CD4-positive, alpha-beta T cell treated with Interleukin-12 subunit alpha and Interleukin-12 subunit beta, for 1 hour (primary cell): Measurements from ENCODE around the gene PICK1.
"Not testable (repeated sequence)": the region's sequence is repeated elsewhere in the genome, so short reads cannot be mapped to it uniquely, and the experiment has no call there.

Experiments
- DNase-seq: peaks from one replicate; pipeline ENCODE4 v3.0.0-alpha.2; 2020

Gene PICK1

DNA sequence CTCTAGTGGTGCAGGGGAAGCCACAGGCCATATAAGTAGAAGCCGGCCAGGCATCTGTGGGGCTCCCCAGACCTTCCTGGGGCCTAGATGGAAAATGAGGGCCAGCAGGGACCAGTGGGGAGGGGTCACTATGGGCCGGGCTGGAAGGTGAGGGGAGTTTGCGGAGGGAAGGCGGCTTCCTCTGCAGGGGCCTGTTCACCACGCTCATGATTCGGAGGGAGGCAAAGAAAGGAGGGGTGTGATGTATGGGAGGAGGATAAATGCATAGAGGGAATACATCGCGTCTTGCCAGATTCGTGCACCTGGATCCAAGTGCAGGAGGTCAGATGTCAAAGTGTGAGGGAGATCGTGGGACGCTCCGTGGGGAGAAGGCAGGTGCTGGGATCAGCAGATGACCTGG is 19.9 kb downstream of the PICK1 start:
- no peak for DNase-seq

DNA sequence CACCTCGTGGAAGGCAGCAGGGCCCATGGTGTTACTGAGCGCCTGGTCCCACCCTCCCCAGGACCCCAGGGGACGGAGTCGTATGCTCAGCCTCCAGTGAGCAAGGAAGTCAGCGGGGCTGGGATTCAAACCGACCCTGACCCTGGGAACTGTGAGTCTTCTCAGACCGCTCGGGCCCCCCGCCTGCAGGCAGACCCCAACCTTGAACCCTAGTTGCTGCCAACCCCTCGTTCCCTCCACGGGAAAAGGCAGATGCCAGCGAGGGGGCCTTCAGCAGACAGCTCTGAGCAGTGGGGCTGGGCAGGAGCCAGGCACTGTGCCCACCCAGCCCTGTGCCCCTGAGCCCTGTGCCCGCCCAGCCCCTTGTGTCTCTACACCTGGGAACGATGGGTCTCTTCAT is 20.4 kb downstream of the PICK1 start:
- DNase-seq, result no peak

DNA sequence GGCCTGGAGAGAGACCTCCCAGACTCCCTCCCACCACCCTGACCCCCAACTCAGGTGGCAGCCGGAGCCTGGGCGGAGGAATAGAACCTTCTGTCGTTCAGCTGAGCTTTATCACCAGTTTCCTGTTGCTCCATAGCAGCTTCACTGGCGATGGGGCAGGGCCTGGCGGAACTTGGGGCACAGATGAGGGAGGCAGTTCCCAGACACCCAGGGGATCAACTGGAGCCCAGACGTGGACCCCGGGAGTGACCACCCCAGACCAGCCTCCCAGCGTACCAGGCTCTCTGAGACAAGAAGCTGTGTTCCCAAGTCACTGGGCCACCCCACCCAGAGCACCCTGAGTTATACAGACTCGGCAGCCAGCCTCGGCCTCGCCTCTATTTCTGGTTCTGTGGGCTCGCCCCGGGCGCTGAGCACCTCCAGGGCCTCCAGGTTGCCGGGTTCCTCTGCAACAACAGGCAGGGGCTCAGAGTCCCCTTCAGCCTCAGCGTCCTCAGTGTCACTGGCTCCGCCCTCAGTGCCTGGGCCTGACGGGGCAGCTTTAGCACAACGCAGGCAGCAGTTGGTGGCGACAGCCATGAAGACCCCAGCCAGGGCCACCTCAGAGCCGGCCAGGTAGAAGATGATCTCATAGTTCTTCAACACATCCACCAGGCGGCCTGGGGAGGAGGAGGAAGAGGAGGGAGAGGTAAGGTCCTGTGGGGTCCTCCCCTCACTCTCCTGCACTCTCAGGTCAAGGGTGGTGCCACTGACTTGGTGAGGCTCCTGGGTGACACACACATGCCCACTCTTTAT is 21.0 kb downstream of the PICK1 start:
- no peak for DNase-seq

DNA sequence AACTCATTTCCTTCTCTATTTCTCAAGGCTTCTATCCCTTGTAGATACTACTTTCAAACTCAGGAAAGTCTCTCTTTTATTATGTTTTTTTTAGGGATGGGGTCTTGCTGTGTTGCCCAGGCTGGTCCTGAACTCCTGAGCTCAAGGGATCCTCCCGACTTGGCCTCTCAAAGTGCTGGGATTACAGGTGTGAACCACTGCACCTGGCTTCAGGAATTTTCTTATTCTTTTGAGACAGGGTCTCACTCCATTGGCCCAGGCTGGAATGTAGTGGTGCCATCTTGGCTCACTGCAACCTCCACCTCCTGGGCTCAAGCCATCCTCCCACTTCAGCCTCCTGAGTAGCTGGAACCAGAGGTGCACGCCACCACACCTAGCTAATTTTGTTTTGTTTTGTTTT is 22.0 kb downstream of the PICK1 start:
- not testable (repeated sequence) for DNase-seq

DNA sequence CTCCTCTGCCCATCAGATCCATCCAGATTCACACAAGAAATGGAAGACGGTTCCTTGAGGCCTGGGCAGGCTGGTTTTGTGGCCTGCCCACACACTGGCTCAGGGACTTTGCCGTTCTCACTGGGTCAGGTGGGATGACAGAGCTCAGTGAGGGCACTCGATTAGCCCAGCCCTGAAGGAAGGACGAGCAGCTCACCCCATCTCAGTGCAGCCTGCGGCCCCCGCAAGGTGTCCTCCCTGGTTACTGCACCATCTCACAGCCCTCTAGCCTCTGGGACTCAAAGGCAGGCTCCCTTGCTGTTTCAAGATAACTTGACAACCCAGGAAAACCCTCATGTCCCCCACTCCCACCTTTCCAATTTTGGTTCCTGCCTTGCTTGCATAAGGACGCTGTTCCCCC is 22.6 kb downstream of the PICK1 start:
- no peak for DNase-seq

DNA sequence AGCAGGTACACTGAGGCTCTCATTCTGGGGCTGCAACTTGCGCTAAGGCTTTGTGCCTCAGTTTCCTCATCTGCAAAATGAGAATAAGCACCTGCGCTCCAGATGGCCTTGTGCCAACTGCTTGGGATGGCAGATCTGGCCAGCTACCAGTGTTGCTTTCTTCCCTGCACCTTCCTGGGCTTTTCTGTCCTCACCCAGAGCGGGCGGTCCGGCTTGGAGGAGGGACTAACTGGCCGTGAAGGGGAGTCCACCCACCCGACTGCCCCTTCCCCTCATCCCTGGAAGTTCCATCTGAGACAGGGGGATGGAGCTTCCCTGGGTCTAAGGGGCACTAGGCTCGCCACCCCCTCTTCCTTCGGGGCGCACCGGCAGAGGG is 23.3 kb downstream of the PICK1 start:
- DNase-seq, result no peak

DNA sequence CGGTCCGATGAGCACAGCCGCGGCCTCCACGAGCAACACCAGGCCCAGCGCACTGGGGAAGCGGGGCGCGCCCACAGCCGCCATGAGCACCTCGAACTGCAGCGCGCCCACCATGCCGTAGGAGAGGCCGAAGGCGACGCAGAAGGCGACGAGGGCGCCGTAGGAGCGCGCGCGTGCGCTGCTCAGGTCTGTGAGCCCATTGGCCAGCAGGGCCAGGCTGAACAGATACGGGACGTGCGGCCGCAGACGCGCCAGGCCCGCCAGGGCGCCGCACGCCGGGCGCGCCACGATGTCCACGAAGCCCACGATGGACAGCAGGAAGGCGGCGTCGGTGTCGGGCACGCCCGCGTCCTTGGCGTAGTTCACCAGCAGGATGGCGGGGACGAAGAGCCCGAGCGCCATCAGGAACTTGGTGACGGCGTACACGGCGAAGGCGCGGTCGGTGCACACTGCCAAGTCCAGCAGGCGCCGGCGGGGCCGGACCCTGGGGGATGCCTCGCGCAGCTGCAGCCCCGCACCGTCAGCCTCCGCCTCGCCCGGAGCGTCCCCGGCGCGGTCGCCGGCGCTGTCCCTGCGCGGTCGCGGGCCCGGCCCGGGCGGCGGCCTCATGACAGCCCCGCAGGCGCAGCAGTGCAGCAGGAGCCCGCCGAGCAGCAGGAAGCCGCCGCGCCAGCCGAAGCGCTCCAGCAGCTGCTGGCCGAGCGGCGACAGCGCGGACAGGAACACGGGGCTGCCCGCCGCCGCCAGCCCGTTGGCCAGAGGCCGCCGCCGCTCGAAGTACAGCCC is 23.8 kb downstream of the PICK1 start:
- DNase-seq, result no peak

DNA sequence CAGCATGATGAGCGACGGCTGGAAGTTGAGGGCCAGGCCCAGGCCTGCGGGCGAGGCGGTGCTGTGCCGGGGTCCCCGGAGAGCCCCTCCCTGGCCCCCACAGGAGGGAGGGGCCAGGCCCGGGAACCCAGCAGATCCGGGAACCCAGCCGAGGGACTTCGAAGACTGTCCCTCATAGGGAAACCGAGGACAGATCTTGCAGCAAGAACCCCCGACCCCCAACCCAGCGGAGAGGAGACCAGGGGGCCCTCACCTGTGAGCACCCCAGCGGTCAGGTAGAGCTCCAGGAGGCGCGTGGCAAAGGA is 24.4 kb downstream of the PICK1 start:
- no peak for DNase-seq

DNA sequence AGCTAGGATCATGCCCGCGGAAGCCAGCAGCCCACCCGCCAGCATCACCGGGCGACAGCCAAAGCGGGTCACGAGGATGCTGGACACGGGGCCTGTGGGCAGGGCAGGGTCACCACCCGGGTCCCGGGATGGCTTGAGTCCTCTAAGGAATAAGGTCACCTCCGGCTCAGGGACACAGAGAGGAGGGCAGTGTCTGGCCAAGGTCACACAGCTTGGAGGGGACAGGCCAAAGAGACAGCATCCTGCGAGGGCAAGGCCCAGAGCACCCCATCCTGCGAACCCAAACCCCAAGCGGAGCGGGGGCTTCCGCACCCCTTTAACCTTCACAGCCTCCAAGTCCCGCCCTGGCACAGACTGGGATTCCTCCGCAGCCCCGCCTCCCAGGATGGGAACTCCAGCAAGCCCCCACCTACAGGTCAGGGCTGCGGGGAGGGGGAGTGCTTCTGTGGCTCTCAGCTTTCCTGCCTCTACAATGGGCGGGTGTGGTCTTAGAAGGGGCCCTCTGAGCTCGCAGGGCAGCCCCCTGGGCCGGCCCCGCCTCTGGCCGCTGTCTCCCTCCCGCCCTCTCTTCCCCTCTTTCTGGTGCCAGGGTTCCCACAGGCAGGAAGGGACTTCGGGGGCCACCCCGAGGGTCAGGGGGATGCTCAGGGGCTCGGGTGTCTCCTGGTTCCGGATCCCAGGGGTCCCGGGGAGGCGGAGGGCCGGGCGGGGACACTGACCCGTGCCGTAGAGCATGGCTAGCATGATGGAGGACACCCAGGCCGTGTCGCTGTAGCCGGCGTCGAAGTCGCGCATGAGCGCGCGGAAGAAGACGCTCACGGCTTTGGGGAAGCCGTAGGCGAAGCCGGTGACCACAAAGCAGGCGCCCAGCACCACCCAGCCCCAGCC is 25.0 kb downstream of the PICK1 start:
- no peak for DNase-seq

DNA sequence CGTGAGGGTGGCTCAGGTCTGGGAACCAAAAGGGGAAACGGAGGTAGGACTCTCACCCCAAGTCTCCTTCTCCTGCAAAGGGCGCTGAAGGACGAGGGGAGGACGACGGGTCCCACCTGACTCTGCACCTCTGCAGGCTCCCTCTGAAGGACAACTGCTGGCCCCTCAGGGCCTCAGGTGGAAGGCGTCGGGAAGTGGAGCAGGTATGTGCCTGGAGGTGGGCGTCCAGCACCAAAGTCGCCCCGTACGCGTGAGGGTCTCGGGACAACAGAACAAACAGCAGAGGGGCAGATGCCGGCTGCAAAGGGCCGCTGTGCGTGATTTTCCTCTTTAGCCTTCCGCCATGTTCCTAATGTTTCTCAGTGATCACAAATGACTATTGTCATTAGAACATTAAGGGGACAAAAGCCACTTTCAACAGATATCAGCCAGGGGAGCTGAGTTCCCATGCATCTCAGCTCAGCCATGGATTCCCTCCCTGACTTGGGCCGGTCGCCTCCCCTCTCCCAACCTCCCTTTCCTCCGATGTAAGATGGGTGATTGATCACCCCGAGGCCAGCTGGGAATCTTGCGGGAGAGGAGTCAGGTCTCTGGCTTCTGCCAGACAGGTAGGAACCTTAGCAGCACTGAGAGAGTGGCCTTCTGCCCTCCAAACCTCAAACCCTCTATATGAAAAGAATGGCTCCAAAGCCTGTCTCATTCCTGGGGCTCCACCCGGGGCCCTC is 25.9 kb downstream of the PICK1 start:
- DNase-seq, result no peak

DNA sequence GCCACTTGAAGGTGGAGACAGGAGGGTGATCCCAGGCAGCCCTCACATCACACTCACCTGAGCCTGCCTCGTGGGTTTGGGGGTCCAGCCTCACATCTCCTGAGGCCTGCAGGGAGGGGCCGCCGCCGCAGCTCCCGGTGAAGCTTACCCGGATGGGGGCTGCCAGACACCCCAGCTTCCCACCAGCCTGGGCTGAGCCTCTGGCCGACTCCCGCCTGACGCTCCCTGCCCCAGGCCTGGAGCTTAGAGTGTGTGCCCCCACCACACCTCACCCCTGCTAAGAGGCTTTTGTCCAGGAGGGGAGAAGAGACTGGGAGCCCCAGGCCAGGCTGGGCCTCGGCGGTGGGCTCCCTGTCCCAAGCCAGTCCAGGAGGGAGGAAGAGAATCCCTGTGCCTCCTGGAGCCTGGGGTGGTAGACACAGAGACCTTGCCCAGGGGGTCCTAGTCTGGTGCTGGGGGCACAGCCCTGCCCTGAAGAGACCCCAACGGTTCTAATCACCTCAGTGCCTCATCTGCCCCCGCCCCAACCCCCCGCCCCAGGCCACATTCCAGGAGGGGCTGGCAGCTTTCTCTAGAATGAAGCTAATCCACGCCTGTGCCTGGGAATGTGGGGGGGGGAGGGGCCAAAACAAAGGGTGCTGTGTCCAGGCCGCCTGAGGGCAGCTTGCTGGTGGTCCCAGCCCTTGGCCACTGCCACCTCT is 26.9 kb downstream of the PICK1 start, which contains the start of gene SLC16A8:
Gene SLC16A8, minus strand, starts transcription at position 254 of the 701 bp plus-strand sequence. CDS start 1,311 bp downstream, outside the sequence.
- no peak for DNase-seq

DNA sequence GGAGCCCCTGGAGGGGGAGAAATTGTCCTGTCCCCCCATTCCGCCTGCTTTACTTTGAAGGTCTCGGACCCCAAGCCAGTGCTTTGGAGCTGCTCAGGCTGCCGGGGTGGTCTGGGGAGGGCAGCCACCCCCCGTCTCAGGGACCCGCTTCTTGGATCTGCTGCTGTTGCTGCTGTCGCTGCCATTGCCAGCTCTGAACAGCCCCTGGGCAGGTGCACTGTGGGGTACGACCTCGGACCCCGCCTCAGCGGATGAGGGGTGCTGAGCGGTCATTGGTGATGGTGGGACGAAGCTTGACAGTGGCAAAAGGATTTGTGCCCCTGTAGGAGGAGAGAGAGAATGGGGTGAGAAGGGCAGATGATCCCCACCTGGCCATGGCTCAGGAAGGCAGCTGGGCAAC is 27.9 kb downstream of the PICK1 start:
- no peak for DNase-seq

DNA sequence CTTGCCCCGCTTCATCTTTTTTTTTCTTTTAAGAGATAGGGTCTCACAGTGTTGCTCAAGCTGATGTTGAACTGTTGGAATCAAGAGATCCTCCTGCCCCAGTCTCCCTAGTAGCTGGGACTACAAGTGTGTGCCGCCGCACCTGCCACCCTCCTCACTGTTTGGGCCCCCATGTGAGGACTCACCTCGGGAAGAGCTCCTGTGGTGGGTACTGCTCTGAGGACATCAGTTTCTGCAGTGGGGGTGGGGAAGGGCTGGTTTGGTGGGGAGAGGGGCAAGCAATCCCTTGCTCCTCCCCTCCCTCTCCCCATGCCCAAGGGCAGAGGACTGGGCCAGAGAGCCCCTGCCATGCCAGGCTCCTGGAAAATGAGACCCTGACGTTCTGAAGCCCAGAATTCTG is 28.3 kb downstream of the PICK1 start:
- DNase-seq, result no peak

DNA sequence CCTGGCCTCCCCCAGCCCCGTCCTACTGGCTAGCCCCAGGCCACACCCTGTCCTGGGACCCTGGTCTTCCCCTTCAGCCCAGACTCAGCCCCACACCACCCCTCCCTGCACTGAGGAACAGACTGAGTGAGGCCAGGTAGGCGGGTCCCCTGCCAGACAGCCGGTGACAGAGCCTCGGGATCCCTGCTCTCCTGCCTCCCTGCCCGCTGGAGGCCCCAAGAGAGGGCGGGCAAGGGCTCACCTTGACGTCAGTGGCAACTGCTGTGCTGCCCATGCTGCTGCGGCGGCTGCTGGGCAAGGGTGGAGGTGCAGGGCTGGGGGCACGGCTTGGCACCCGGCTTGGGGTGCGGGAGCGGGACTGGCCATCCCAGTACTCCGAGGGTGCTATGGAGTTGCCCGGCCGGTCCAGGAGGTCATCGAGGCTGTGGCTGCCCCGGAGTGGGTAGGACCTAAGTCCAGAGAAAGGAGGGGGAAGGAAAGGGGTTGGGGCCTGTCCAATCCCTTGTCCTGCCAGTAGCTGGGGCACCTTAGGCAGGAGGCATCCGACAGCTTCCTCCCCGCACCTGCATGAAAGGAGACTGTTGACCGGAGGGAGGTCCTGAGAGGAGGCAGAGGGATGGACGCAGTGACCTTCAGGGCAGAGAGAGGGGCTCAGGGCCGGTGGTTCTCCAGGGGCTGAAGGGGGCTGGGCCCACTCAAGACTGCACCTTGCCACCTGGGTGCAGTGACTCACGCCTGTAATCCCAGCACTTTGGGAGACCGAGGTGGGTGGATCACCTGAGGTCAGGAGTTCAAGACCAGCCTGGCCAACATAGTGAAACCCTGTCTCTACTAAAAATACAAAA is 29.0 kb downstream of the PICK1 start:
- no peak for DNase-seq

DNA sequence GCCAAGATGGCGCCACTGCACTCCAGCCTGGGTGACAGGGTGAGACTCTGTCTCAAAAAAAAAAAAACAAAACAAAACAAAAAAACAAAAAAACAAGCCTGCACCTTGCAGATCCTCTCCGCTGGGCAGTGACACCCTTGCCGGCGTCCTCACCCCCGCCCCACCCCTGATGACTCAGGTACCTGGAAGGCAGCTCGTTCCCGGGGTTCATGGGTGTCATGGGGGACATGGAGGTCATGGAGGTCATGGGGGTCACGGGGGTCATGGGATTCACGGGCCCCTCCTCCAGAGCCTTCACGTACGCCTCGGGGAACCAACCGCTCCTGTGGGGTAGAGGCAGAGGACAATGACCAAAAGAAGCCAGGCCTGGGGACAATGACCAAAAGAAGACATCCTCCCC is 29.7 kb downstream of the PICK1 start:
- no peak for DNase-seq

DNA sequence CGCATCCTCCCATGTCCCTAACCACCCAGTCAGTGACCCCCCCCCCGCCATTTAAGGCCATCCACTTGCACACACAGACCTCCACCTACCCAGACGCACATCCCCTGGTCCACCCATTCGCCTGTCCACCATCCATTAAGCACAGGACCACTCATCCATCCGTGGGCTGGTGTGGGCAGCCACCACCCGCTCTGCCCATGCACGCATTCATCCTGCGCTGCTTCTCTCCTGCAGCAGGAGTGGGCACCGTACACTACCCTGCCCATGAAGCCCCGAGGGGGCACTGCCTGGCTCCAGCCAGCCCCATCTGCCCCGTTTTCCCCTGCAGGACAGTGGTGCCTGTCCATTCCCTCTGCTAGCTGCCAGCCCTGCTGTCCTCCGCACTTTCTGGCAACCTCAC is 30.7 kb downstream of the PICK1 start:
- DNase-seq, result no peak

DNA sequence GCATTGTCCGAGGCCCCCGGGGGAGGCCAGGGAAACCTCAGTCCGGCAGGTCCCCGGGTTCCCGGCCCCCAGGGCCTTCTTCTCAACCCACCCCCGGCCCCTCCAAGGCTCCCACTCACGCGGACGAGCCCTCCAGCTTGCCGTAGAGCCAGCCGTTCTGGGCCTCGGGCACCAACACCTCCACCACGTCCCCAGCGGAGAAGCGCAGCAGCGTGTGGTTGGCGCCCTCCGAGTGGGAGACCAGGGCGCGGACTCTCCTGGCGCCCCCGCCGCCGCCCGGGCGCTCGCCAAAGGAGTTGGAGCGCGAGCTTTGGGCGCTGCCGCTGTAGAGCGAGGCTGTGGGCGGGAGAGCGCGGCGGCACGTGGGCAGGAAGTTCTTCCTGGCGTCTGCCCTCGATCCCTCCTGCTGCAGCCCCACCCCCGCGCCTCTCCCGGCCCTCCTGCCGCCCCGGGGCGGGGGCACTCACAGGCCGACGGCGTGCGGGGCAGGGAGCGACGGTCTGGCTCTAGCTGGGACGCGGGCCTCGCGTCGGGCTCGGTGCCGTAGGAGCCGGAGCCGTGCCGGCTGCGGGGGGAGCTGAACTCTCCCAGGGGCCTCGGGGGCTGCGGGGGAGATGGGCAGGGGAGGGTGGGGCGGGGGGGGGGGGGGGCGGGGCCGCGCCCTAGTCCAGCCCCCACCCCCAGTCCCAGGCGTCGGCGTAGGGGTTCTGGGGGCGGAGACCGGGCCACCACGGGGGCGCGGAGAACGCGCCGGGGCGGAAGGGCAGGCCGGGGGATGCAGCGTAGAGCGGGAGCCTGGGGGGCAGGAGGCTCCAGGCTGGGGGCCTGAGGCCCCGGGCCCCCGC is 31.6 kb downstream of the PICK1 start:
- DNase-seq, result no peak

DNA sequence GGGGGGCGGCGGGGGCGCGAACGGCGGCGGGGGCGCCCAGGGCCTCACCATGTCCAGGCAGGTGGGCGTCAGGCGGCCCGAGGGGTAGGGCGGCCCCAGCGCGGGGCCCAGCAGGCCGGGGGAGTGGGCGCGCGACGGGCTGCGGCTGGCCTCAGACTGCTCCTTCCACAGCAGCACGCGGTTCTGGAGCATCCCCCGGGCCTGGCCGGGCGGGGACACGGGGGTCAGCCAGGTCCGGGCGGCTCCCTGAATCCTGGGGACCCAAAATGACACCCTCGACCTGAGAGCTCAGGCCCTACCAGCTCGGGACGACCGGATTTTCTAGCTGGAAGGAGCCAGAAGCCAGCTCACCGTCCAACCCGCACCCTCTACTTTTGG is 32.3 kb downstream of the PICK1 start:
- DNase-seq, result no peak

DNA sequence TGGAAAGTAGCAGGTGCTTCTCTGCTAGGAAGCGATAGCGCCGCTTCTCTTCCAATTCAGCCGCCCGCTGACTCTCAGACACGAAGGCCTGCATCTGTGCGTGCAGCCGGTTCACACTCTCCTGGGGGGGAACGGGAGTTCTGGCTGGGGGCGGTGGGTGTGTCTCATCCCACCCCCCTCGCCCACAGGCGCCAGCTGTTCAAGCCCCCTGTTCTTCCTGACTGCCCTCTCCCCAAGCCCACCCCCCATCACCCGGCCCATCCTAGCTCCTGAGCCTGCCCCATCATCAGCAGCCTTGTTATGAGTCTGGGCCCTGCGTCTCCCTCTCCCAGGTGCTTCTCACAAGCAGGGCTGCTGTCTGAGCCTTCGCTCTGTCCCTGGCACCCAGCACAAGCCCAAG is 39.9 kb downstream of the PICK1 start:
- no peak for DNase-seq
